Activated CD4-positive, CD25-positive, alpha-beta regulatory T cell treated with anti-CD3 and anti-CD28 coated beads, Interleukin-2, amount 50 U/mL, for 72 hours (primary cell): ENCODE results near the gene COPS4.
"Not testable (repeated sequence)": the region's sequence is repeated elsewhere in the genome, so short reads cannot be mapped to it uniquely, and the experiment has no call there.

ENCODE experiments used
- DNase-seq: peaks from one replicate; pipeline ENCODE4 v3.0.0; 2021

COPS4 gene

GRCh38 chr4:83034630-83035494 is at the start of gene COPS4:
Gene COPS4 (plus strand): TSS chr4:83035183. CDS start chr4:83035225, 42 bp downstream.
- peak; percentile 84 for DNase-seq

- DNase-seq: not testable (repeated sequence)
Measured at GRCh38 chr4:82987519-82987918, 47.5 kb upstream of the COPS4 start.

- DNase-seq: no peak
Measured at GRCh38 chr4:82988323-82988832, 46.6 kb upstream of the COPS4 start.

GRCh38 chr4:82989575-82990429 is 45.2 kb upstream of the COPS4 start:
- DNase-seq: no peak

GRCh38 chr4:82994834-82995233 is 40.1 kb upstream of the COPS4 start:
- DNase-seq: no peak

- no peak for DNase-seq
Measured at GRCh38 chr4:82998898-82999297, 36.1 kb upstream of the COPS4 start.

GRCh38 chr4:83002329-83002728 is 32.7 kb upstream of the COPS4 start:
- no peak for DNase-seq

- not testable (repeated sequence) for DNase-seq
Measured at GRCh38 chr4:83003044-83003791, 31.8 kb upstream of the COPS4 start.

- DNase-seq: no peak
Measured at GRCh38 chr4:83009529-83009928, 25.5 kb upstream of the COPS4 start.

- no peak for DNase-seq
Measured at GRCh38 chr4:83010111-83010521, 24.9 kb upstream of the COPS4 start.

GRCh38 chr4:83010522-83011318 is 24.3 kb upstream of the COPS4 start, which contains the start of gene LIN54:
Gene LIN54 (minus strand): TSS chr4:83010823. CDS start chr4:82984844, 25,979 bp downstream.
- peak; percentile 81 for DNase-seq

GRCh38 chr4:83011689-83012199 is 23.2 kb upstream of the COPS4 start:
- no peak for DNase-seq

- peak; percentile 59 for DNase-seq
Measured at GRCh38 chr4:83012200-83012686, 22.7 kb upstream of the COPS4 start.

GRCh38 chr4:83012687-83013419 is 22.1 kb upstream of the COPS4 start:
- DNase-seq: peak; percentile 98

GRCh38 chr4:83013420-83013867 is 21.5 kb upstream of the COPS4 start:
- no peak for DNase-seq

GRCh38 chr4:83013902-83014301 is 21.1 kb upstream of the COPS4 start:
- DNase-seq: no peak

GRCh38 chr4:83019794-83020494 is 15.0 kb upstream of the COPS4 start:
- DNase-seq: no peak

- DNase-seq: no peak
Measured at GRCh38 chr4:83022724-83023450, 12.1 kb upstream of the COPS4 start.

- DNase-seq: not testable (repeated sequence)
Measured at GRCh38 chr4:83023599-83023998, 11.4 kb upstream of the COPS4 start.
